Endothelial cell of coronary artery (primary cell): ENCODE measurements around the gene THOC5. TPM values are rescaled to one million over a fixed set of nuclear protein-coding genes. Genes with fewer than 3 reads are reported as not detected.

Experiments
- total RNA-seq: library from RNA; depleted of rRNA; stranded (reverse); fragments of >200 nt; gene quantifications from 2 replicates; pipeline ENCODE4 v1.2.3, GENCODE V29; 2014

The THOC5 gene
- total RNA-seq: 49.3 and 53.6 TPM in 2 replicates

DNA sequence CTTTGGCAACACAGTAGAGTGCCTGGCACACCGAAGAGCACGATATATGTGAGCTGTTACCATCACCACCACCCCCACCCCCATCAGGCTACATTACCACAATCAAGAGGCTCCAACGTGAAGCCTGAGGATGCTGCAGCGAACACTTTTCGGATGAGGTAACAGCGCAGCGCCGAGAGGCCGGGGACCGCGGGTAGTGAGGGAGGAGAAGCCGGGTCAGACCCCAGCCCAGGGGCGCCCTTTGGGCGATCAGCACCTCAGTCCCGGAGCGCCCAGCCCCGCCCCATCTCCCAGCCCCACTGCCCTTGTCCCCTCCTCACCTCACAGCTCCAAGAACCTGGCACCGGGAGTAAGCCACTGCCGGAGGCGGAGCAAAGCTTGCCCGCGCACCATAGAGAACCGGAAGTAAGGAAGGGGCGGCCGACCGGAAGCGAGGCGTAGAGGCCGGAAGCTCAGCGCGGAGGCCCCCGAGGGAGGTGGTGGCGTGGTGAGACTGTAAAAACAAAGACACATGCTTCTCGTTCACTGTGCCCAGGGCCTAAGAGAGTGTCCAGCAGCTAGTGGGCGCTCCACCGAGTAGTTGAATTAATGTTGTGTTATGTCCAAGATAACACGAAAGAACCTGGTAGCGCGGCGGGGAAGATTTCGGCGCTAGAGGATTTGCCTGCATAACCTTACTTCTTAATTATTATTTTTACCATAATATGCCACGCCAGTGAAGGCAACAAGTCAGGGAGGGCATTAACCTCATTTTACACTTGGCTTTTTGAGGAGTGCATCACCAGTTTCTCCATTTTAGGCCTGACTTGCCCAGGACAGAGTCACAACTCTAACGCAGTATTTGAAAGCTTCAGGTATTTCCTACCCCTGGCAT lies at the start of gene THOC5:
Gene THOC5, minus strand, starts transcription at position 407 of the 874 bp plus-strand sequence. CDS start 4,610 bp downstream, outside the sequence.

DNA sequence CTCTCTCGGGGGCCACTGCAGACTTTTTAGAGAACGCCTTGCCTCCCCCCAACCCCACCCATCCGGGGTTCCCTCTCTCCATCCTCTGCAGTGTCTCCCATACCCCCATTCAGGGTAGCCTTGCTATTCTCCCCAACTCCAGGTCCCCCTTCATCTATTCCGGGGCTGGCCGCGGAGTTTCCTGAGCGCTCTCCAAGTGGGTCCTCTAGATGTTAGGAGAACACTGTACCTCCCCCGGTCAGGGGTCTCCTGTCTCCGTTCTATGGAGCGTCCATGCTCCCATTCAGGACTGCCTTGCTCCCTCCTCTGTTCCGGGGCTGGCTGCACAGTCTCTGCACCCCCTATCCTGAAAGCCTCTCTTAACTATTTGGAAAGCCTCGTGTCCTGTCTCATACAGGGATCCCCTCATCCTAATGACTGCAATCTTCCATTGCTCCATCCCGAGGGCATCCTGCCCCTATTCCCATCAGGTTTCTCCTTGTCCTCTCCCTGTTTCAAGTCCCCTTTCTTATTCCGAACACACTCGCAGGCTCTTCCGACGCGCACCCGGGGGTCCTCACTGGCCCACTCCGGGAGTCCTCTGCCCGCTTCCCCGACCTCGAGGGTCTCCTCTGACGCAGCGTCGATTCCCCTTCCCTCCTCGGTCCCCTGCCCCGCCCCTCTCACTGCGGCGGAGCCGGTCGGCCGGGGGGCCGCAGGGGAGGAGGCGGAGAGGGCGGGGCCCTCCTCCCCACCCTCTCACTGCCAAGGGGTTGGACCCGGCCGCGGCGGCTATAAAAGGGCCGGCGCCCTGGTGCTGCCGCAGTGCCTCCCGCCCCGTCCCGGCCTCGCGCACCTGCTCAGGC lies 73.9 kb downstream of the THOC5 start, which contains the start of gene NEFH:
Gene NEFH, plus strand, starts transcription at position 802 of the 845 bp plus-strand sequence. CDS start 45 bp downstream, outside the sequence.

Other genes starting within 250 kb of the THOC5 start
- 14.7 and 23.1 TPM in 2 replicates for gene GAS2L1, start 247.1 kb downstream of the THOC5 start, total RNA-seq
- gene RASL10A, start 238.1 kb downstream of the THOC5 start, total RNA-seq: 0.09 and 0.72 TPM in 2 replicates
- gene AP1B1, start 165.2 kb downstream of the THOC5 start, total RNA-seq: 87.8 and 98.3 TPM in 2 replicates
- gene RFPL1, start 115.2 kb downstream of the THOC5 start, total RNA-seq: not detected in 2 replicates
- gene NEFH, start 73.5 kb downstream of the THOC5 start, total RNA-seq: 0.56 and 0.63 TPM in 2 replicates
- 30.9 and 32.5 TPM in 2 replicates for gene NIPSNAP1, start 27.4 kb upstream of the THOC5 start, total RNA-seq
- gene NF2, start 49.9 kb upstream of the THOC5 start, total RNA-seq: 93.5 and 98.7 TPM in 2 replicates
- under 0.01 TPM in 2 replicates for gene CABP7, start 166.2 kb upstream of the THOC5 start, total RNA-seq
- 13.3 and 15.7 TPM in 2 replicates for gene ZMAT5, start 213.2 kb upstream of the THOC5 start, total RNA-seq
- gene UQCR10, start 213.6 kb upstream of the THOC5 start, total RNA-seq: 74.5 and 89.1 TPM in 2 replicates